ENCODE data around the gene PITPNC1. TPM values are rescaled to one million over a fixed set of nuclear protein-coding genes. Genes with fewer than 3 reads are reported as not detected.

The PITPNC1 gene
- total and polyA plus RNA-seq, 12 donors = 4.9 to 33.0 (median 14.0) TPM

DNA sequence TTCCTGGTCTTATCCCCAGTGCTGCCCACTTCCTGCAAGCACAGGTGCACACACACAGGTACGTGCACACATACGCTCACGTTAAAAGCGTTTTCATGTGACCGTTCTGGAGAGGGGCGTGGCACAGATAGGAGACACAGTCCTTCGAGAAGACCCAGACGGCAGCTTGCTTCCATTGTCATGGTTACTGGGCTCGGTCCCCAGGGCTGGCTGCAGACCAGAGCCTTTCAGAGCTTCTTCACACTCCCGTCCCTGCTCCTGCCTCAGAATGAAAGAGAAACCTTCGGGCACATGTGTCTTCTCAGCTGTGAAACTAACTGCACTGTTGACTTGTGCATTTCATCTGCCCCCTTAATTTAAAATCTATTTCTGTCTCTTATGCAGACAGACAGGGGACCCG is 154.2 kb downstream of the PITPNC1 start:
- peak; percentile 47 to 80 (median 68) for DNase-seq
- no peaks in the 10 kb centered on the region for H3K36me3 ChIP-seq (replicated peaks in 1 of 2)
- intact Hi-C loops (cut with DNase I) = no loop called here
- H3K4me1 ChIP-seq (replicated peaks in 1 of 2) = peaks cover 13 to 38% of the 10 kb centered on the region in 2 donors
- 25 to 53% (median 34%) methylated on average over 10 to 12 of the region's 12 CpGs for WGBS, 4 donors
- TF ChIP-seq, protein P1, sequence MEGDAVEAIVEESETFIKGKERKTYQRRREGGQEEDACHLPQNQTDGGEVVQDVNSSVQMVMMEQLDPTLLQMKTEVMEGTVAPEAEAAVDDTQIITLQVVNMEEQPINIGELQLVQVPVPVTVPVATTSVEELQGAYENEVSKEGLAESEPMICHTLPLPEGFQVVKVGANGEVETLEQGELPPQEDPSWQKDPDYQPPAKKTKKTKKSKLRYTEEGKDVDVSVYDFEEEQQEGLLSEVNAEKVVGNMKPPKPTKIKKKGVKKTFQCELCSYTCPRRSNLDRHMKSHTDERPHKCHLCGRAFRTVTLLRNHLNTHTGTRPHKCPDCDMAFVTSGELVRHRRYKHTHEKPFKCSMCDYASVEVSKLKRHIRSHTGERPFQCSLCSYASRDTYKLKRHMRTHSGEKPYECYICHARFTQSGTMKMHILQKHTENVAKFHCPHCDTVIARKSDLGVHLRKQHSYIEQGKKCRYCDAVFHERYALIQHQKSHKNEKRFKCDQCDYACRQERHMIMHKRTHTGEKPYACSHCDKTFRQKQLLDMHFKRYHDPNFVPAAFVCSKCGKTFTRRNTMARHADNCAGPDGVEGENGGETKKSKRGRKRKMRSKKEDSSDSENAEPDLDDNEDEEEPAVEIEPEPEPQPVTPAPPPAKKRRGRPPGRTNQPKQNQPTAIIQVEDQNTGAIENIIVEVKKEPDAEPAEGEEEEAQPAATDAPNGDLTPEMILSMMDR (IDR thresholded peaks at IDR 0.05) = no peak
- no peak for TF ChIP-seq POLR2A (IDR thresholded peaks at IDR 0.05)
- no peaks in the 10 kb centered on the region for H3K9me3 ChIP-seq (replicated peaks in 1 of 3)
- H3K27me3 ChIP-seq = no peaks in the 10 kb centered on the region
- peak overlapping the region in 1 of 4 donors; percentile 39 for H3K4me3 ChIP-seq
- H3K27ac ChIP-seq = peak overlapping the region in 1 of 5 donors; percentile 22

DNA sequence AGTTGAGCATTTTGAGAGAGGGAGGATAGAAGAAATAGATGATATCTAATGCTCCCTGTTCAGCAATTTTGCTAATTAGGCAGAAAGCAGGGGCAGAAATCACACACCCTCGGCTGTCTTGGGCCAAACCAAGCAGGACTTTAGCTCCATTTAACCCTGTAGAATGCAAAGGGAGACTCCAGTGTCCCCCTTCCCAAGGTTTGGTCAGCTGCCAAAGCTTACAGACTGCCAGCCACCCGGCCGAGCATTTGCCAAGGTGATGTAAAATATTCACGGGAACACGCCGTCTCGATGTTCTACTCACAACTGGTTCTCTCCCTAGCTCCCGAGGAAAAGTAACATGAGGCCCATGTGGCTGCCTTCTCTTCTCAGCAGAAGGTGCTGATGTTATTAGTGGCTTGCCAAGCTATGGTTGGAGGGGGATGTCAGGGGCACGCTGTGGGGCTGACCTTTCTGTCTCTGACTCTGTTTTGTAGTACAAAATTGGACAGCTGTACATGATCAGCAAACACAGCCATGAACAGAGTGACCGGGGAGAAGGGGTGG is 155.3 kb downstream of the PITPNC1 start:
- H3K4me1 ChIP-seq (replicated peaks in 1 of 2) = peaks cover 13 to 38% of the 10 kb centered on the region in 2 donors
- intact Hi-C loops (cut with DNase I) = no loop called here
- WGBS, 4 donors = 40 to 54% (median 48%) methylated on average over 10 of the region's 10 CpGs
- no peaks in the 10 kb centered on the region for H3K9me3 ChIP-seq (replicated peaks in 1 of 3)
- DNase-seq = peak in 3 of 7 donors; percentile 28 to 63 (median 40)
- no peak for TF ChIP-seq POLR2A (IDR thresholded peaks at IDR 0.05)
- TF ChIP-seq, protein P1 (IDR thresholded peaks at IDR 0.05) = no peak
- H3K4me3 ChIP-seq = no peak overlapping the region
- no peaks in the 10 kb centered on the region for H3K27me3 ChIP-seq
- no peaks in the 10 kb centered on the region for H3K36me3 ChIP-seq (replicated peaks in 1 of 2)
- peak overlapping the region in 1 of 5 donors; percentile 7 for H3K27ac ChIP-seq

DNA sequence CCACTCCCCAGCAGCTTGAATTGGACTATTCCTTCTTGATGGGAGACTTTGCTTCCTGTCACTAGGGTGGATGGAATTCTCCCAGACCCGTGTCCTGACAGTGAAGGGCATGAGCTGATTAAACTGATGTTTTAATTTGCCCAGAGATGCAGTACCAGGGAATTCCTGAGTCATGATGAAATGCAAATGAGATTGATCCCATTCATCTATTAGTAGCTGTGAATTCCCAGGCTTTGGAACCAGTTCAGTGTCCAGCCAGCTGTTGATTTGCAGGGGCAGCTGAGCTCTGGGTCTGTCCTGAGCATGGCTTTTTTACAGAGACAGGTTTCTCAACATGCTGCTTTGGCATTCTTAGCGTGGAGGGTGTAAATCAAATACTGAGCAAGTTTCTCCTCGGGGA is 157.9 kb downstream of the PITPNC1 start:
- no peak for TF ChIP-seq POLR2A (IDR thresholded peaks at IDR 0.05)
- TF ChIP-seq, protein P1 (IDR thresholded peaks at IDR 0.05) = peak in 2 of 6 experiments; percentile 19 to 25

DNA sequence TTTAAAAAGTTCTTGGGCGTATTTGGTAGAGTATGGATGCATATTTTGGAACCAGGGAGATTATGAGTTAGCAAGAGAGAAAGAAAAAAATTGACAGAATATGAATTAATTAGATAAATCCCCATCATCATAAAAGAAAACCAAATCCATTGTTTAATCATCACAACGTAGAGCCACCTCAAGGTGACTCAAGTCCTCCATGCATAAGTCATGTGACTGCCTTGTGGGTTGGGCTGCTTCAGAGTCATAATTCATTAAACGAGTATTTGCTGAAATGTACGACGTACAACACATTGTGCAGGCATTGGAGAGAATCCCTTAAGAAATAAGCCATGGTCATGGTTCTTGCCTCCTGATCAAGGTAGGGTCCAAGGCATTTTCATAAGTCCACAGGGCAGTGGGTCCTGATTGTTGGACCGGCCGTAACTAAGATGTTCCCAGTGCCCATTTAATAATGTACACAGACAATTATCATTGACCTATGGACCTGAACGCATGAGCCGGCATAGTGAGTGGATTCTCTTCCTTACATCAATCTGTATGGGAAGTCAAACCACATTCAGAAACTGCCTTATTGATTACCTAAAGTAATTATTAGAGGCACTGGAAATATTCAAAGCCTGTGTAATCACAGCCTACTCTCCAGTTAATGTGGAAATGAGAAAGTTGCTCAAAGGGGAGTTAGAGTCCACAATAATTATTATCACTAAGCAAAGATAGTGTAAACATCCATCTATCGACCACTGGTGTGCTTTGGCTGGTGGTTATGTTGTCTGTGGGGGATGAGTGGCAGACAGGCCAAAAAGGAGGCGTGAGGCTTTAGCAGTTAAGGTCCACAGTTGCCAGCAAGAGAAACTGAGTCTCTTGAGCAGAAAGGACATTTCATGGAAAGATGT is 165.4 kb downstream of the PITPNC1 start:
- H3K9me3 ChIP-seq (replicated peaks in 1 of 3) = no peaks in the 10 kb centered on the region
- 77 to 90% (median 86%) methylated on average over 11 of the region's 11 CpGs for WGBS, 4 donors
- no peaks in the 10 kb centered on the region for H3K36me3 ChIP-seq (replicated peaks in 1 of 2)
- no peak overlapping the region for H3K27ac ChIP-seq
- TF ChIP-seq POLR2A (IDR thresholded peaks at IDR 0.05) = no peak
- TF ChIP-seq, protein P1 (IDR thresholded peaks at IDR 0.05) = no peak
- intact Hi-C loops (cut with DNase I) = no loop called here
- H3K4me1 ChIP-seq (replicated peaks in 1 of 2) = peaks cover 12 to 13% of the 10 kb centered on the region in 2 donors
- no peaks in the 10 kb centered on the region for H3K27me3 ChIP-seq
- peak in 1 of 7 donors; percentile 3 for DNase-seq
- H3K4me3 ChIP-seq = no peak overlapping the region

More for the DNA sequence above, 157.9 kb downstream of the PITPNC1 start:
- WGBS, 4 donors = 47 to 53% (median 50%) methylated on average over 2 to 3 of the region's 3 CpGs
- Histone ChIP-seq H3K9me3 (replicated peaks in 1 of 3) (no peaks in the 10 kb centered on the region), H3K27me3 (no peaks in the 10 kb centered on the region), H3K4me1 (replicated peaks in 1 of 2) (peaks cover 6 to 25% of the 10 kb centered on the region in 2 donors), H3K27ac (no peak overlapping the region), H3K36me3 (replicated peaks in 1 of 2) (no peaks in the 10 kb centered on the region), H3K4me3 (no peak overlapping the region)
- intact Hi-C loops (cut with DNase I) = no loop called here
- DNase-seq = peak in 1 of 7 donors; percentile 37

Measured in adrenal gland (tissue), 12 donors.